ENCODE measurements around the gene ITGA5. TPM values are rescaled to one million over a fixed set of nuclear protein-coding genes. Genes with fewer than 3 reads are reported as not detected.

Gene ITGA5
- total RNA-seq, 2 donors from 2014 or later, result 7.8 to 120 TPM

DNA sequence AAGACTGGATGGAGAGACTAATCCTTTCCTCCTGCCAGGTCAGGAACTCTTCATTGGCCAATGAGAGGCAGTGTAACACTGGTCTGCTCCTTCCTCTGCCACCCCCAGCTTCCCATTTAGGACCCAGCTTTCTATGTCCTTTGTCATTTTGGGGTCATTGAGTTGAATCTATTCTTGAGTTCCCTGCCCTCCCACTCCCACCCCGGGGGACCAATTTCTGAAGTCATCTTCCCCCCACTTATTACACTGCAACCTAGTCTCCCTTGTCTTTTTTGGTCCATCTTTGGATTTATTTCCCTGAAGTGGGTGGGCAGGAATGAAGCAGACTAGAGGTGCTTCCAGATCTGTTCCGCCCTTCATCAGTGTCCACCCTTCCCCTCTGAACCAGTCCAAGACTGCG is 7.6 kb upstream of the ITGA5 start:
- Histone ChIP-seq H3K27me3 (no peaks in the 10 kb centered on the region), H3K9me3 (no peaks in the 10 kb centered on the region), H3K9ac (ENCODE audit: low read depth in 2 of 2, low read length in 2 of 2) (no peak overlapping the region), H3K27ac (no peak overlapping the region), H3K4me3 (no peak overlapping the region), H3K4me1 (no peaks in the 10 kb centered on the region), H3K36me3 (no peaks in the 10 kb centered on the region)
- TF ChIP-seq, protein P1, sequence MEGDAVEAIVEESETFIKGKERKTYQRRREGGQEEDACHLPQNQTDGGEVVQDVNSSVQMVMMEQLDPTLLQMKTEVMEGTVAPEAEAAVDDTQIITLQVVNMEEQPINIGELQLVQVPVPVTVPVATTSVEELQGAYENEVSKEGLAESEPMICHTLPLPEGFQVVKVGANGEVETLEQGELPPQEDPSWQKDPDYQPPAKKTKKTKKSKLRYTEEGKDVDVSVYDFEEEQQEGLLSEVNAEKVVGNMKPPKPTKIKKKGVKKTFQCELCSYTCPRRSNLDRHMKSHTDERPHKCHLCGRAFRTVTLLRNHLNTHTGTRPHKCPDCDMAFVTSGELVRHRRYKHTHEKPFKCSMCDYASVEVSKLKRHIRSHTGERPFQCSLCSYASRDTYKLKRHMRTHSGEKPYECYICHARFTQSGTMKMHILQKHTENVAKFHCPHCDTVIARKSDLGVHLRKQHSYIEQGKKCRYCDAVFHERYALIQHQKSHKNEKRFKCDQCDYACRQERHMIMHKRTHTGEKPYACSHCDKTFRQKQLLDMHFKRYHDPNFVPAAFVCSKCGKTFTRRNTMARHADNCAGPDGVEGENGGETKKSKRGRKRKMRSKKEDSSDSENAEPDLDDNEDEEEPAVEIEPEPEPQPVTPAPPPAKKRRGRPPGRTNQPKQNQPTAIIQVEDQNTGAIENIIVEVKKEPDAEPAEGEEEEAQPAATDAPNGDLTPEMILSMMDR (IDR thresholded peaks at IDR 0.05), result no peak
- intact Hi-C loops (cut with DNase I), result no loop called here
- no peak for DNase-seq

- Histone ChIP-seq H3K4me3 (no peak overlapping the region), H3K4me1 (no peaks in the 10 kb centered on the region), H3K9me3 (no peaks in the 10 kb centered on the region), H3K27ac (no peak overlapping the region), H3K36me3 (no peaks in the 10 kb centered on the region), H3K9ac (ENCODE audit: low read depth in 2 of 2, low read length in 2 of 2) (no peak overlapping the region), H3K27me3 (peaks cover 2% of the 10 kb centered on the region)
- TF ChIP-seq, protein P1 (IDR thresholded peaks at IDR 0.05), result no peak
- intact Hi-C loops (cut with DNase I), result no loop called here
- no peak for DNase-seq
Observed at GRCh38 chr12:54425702-54426101, 6.6 kb upstream of the ITGA5 start.

GRCh38 chr12:54424224-54424623 is 5.2 kb upstream of the ITGA5 start:
- no peak overlapping the region for H3K4me3 ChIP-seq
- H3K27ac ChIP-seq, result peak overlapping the region; percentile 7
- peaks cover 9% of the 10 kb centered on the region for H3K27me3 ChIP-seq
- H3K9me3 ChIP-seq, result no peaks in the 10 kb centered on the region
- TF ChIP-seq, protein P1 (IDR thresholded peaks at IDR 0.05), result no peak
- intact Hi-C loops (cut with DNase I), result no loop called here
- H3K36me3 ChIP-seq, result no peaks in the 10 kb centered on the region
- no peak overlapping the region for H3K9ac ChIP-seq (ENCODE audit: low read depth in 2 of 2, low read length in 2 of 2)
- no peaks in the 10 kb centered on the region for H3K4me1 ChIP-seq
- DNase-seq, result no peak

DNA sequence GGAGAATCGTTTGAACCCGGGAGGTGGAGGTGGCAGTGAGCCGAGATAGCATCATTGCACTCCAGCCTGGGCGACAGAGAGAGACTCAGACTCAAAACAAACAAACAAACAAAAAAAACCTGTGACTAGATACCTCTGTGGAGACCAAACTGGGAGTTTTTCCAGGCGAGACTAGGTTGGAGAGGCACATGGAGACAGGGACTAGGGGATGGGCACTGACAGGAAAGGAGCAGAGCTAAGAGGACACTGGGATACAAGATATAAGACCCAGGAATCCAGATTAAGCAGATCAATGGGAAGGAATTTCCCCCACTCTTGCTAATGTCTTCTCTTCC is 4.7 kb upstream of the ITGA5 start:
- DNase-seq, result no peak
- H3K9me3 ChIP-seq, result no peaks in the 10 kb centered on the region
- H3K9ac ChIP-seq (ENCODE audit: low read depth in 2 of 2, low read length in 2 of 2), result no peak overlapping the region
- TF ChIP-seq, protein P1 (IDR thresholded peaks at IDR 0.05), result no peak
- H3K36me3 ChIP-seq, result no peaks in the 10 kb centered on the region
- H3K27me3 ChIP-seq, result peaks cover 13% of the 10 kb centered on the region
- no peak overlapping the region for H3K4me3 ChIP-seq
- H3K27ac ChIP-seq, result peak overlapping the region; percentile 7
- no peaks in the 10 kb centered on the region for H3K4me1 ChIP-seq
- intact Hi-C loops (cut with DNase I), result no loop called here

DNA sequence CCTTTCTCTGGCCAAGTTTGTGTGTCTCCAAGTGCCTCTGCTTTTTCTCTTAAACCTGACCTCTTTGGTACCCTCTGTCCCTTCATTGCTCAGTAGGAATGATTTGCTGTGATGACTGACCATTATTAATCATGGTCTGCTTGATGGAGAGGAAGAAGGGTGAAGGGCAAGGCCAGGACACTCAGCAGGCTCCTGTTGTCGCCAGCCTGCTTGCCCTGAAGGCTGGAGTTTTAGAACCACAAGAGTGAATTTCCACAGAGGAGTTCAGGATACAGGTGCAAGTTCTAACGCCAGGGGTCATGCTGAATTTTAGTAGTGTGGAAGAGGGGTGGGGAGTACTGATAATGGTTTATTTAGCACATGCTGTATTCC is 2.8 kb upstream of the ITGA5 start:
- H3K27me3 ChIP-seq, result peaks cover 14% of the 10 kb centered on the region
- no peak overlapping the region for H3K4me3 ChIP-seq
- TF ChIP-seq, protein P1 (IDR thresholded peaks at IDR 0.05), result no peak
- H3K9ac ChIP-seq (ENCODE audit: low read depth in 2 of 2, low read length in 2 of 2), result no peak overlapping the region
- H3K4me1 ChIP-seq, result no peaks in the 10 kb centered on the region
- peak overlapping the region; percentile 68 for H3K27ac ChIP-seq
- intact Hi-C loops (cut with DNase I), result no loop called here
- H3K9me3 ChIP-seq, result no peaks in the 10 kb centered on the region
- H3K36me3 ChIP-seq, result no peaks in the 10 kb centered on the region
- no peak for DNase-seq
